Activated CD4-positive, alpha-beta T cell treated with anti-CD3 and anti-CD28 coated beads, Interleukin-2, amount 50 U/mL, for 4 hours (primary cell): ENCODE measurements around the gene CLDND1.

Experiments used
- DNase-seq, 2 experiments: peaks; one replicate each; pipeline ENCODE4 v3.0.0-alpha.2; 2020

Gene CLDND1

DNA sequence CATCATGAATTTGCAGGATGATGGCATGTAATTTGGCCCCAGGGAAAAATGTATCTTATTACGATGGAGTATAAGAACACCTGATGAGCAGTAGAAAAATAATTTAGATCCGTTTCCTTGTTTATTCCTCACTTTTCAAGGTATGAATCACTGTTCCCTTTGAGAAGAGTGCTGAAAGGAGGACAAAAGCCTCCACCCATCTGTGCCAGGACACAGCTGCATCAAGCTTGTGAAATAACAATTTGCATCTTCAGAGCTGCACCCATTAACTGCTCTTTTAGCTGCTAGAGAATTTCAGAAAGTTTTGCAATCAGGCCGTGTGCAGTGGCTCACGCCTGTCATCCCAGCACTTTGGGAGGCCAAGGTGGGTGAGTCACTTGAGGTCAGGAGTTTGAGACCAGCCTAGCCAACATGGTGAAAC is 9.6 kb downstream of the CLDND1 start:
- no peak for DNase-seq

DNA sequence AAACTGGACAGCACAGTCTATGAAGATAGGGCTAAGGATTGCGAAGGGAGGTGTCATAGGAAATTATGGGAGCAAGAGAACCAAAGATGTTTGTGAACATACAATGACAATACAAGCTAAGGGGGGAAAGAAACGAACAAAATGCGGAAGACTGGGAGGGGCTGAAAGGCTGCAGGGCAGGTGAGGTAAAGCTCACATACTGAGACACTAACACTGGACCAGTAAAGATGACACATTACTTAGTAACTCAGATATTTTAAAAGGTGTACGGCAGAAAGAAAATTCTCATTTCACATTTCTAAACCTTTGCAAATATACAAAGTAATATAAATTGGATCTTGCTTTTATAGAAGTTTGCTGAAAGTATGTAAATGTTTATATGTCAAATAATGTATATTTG is 10.1 kb downstream of the CLDND1 start:
- no peak for DNase-seq

DNA sequence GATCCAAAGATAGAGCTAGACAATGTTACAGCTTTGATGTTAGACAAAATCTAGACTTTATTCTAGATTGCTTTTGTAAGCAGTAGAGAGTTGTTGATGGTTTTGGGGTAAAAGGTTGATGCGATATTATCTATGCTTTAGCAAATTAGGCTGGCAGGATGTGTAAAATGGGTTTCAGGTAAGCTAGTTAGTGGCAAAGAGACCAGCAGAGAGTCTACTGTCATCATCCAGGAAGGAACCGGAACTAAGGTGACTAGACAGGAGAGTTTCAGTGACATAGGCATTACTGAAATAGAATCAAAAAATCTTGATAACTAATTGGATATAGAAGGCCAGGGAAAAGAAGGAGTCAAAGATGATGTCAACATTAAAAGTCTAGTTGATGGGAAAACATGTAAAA is 14.1 kb downstream of the CLDND1 start:
- no peak for DNase-seq

DNA sequence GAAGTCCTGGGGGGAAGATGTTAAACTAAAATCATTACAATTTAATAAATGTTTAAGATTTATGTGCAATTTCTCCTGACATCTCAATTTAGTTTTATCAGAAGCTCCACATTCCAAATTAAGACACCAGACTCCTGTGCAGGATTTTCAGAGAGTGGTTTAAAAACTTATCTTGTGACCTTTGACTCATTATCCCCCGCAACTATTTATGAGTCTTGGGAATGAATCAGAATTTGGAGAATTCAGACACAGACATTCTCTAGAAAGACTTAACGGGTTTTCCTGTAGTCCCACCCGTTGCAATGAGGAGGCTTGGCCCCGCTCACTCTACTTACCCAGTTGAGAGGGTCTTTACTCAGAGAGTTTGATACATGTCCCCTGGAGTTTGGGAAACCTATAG is 18.2 kb downstream of the CLDND1 start:
- no peak for DNase-seq

DNA sequence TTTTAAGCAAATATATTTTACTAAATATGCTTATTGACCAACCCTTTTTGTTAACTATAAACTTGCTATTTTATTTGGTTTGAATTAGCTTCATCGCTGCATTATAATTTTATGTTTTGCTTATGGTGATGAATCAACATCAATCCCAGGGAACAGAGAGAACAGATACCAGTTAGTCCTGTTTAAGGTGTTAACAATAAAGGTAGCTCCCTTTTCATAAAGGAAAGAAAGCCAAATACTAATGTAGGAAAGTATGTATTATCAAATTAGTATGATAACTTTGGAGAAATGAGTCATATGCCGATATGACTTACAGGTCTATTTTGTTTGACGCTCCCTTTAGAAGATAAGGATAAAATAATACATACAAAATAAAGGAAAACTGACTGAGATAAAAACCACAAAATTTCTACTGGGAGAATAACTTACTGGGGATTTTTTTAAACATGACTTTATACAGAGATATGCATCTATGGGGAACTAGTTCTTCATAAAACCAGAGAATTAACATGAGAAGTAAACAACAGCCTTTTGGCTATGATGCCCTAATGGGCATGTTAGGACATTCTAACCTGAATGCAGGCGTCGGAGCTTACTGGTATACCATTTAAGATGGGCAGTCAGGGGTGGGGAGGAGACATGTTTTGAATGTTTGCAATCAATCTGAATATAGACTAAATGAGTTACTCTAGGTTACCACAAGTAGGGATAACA is 20.7 kb downstream of the CLDND1 start:
- no peak for DNase-seq

DNA sequence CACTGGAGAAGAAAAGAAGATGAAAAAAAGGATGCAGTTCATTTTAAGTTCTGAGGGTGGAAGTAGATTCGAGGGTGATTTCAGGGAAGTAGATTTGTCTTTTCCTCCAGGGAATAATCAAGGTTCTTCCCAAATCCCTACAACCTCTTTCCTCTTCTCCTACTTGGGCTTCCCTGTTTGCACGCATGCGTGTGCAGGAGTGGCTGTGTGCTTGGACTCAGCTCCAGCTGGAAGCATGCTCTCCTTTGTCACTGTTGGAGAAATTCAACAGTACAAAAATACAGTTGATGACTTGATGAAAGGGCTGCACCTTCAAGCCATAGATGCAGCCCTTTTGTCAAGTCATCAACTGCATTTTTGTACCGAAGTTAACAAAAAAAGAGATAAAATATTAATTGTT is 21.4 kb downstream of the CLDND1 start:
- no peak for DNase-seq

DNA sequence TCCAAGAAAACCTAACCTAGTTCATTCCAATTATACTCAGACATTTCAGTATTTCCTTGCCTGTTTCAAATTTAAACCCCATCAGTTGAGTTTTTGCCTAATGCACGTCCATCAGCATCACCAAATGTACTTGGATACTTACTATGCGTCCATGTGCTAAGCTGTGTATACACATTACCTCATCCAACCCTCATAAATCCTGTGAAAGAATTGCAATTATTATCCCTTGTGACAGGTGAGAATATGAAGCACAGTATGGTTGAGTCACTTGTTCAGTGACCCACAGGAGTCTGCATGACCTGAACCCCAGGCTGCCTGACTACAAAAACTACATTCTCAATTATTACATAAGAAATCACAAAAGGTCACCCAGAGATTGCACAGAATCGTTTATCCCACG is 22.7 kb downstream of the CLDND1 start:
- DNase-seq, result no peak

DNA sequence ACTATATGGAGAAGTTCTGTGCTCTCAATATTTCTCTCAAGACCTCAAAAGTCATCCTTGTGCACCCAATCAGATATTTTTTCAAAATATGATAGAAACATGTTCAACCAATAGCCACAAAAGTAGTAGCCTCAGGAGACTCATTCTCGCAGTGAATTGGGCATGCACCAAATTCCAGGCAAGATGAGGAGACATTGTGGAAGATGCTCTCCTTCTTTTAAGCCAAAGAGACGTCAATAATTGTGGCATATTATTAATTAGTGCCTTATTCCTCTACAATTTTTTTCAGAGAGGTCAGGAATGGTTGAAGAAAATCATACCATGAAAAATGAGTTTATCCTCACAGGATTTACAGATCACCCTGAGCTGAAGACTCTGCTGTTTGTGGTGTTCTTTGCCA is 25.3 kb downstream of the CLDND1 start, which contains the start of gene OR5K2:
TSS of gene OR5K2 (plus strand) at position 301 of the 400 bp plus-strand sequence. CDS start at position 301, 0 bp downstream.
- no peak for DNase-seq

DNA sequence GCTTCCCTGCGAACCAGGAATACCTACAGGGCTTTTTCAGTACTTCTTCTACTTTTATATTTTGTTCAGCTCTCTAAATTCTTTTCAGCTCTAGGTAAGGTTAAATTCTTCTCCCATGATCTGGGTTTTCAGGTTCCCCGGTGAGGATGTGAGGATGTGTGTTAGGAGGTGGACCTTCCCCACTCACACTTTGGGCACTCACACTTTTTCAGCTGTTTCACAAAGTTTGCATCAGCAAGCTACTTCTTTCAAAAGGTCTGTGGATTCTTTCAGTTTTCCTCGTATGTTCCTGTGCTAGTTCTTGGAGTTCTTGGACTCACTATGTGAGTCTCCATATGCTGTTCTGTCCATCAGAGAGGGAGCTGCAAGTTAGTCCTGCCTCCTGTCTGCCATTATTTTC is 39.1 kb downstream of the CLDND1 start:
- no peak for DNase-seq

DNA sequence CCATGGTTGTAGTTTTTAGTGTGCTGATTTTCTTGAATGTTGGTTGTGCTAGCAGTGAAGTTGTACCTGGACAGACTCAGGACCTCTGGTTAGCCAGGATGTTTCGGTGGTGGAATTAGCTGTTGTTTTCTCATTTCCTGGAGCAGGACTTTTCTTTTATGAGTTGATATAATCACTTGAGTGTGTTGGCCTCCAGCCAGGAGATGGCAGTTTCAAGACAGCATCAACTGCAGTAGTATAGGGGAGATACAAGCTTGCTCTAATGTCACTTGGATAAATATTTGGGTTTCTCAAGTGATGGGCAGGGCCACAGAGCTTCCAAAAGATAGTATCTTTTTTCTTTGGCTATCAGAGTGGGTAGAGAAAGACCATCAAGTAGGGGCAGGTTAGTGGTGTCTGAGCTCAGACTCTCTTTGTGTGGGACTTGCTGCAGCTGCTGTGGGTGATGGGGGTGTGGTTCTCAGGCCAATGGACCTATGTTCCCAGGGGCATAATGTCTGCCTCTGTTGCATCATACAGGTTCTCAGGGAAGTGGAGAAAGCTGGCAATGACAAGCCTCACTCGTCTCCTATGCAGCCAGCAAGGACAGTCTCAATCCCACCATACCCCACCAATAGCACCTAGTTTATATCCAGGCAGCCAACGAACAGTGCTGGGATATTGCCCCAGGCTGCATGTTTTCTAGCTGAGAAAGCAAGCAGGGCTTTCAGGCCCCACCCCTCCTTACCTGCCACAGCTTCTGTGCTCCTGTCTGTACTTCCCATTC is 39.8 kb downstream of the CLDND1 start:
- DNase-seq, result no peak
